Suppressor macrophage (primary cell): ENCODE results near the gene SUMF1.
A peak's percentile ranks its signal among the peaks of the same experiment; 100 is the strongest.

Experiments used
- DNase-seq, 4 experiments: peaks; one replicate each; pipeline ENCODE4 v3.0.0-alpha.2; 2020 to 2022
- total RNA-seq, 17 experiments: gene quantifications; one replicate each; lab custom pipeline; 2026; ENCODE audit warnings: mixed read lengths in 6 of 17, inconsistent platforms in 3 of 17; lab: John Stamatoyannopoulos, UW

The SUMF1 gene
- 65.6 to 190 (median 130) reads per million in 17 experiments for total RNA-seq

GRCh38 chr3:4466741-4467521 lies at the start of gene SUMF1:
TSS of gene SUMF1 (minus strand) at chr3:4467269. CDS start at chr3:4467245, 24 bp downstream.
- DNase-seq = peak; percentile 76 to 88 (median 85)

DNA sequence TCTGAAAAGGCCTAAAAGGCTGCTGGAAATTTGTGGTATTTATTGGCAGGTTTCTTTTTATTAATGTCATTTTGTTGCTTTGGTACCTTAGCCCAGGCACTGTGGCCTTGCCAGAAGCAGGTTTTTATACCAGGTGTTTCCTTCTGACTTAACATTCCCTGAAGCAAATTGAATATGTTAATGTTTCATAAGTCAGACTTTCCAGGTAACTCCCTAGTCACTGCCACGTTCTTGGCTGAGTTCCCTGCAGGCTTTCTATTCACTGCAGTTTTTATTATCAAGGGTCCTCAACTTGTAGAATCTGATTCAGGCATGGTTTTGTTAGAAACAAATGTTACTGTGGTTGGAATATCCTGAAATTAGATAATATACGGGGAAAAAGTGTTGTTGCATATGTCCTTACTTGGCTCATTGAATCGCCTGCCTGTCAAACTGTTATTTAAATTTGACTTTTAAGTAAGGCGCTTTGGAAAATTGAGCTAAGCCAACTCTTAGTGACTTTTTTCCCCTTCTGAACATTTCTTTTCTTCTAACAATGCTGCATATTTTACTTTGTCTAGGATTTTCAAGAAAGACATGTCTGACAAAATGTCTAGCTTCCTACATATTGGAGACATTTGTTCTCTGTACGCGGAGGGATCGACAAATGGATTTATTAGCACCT lies 49.0 kb upstream of the SUMF1 start:
- no peak for DNase-seq

GRCh38 chr3:4514916-4515315 lies 47.8 kb upstream of the SUMF1 start:
- DNase-seq = no peak

DNA sequence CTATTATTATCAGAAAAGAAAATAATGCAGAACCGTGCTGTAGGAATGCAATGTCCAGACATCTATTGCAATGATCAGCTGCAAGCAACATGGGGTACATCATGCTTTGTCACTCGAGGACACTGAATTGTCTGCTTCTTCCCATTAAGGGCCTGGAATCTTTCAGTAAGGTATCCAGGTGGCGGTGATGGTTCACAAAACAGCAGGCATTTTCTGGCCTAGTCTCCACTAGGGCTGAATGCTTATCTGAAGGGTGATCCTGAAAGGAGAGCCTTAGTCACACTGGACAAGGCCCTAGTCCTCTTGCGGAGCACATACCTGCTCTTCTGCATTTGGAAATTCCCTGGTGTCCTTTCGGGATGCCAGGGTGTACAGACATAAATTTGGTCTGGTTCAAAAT lies 47.3 kb upstream of the SUMF1 start:
- no peak for DNase-seq

DNA sequence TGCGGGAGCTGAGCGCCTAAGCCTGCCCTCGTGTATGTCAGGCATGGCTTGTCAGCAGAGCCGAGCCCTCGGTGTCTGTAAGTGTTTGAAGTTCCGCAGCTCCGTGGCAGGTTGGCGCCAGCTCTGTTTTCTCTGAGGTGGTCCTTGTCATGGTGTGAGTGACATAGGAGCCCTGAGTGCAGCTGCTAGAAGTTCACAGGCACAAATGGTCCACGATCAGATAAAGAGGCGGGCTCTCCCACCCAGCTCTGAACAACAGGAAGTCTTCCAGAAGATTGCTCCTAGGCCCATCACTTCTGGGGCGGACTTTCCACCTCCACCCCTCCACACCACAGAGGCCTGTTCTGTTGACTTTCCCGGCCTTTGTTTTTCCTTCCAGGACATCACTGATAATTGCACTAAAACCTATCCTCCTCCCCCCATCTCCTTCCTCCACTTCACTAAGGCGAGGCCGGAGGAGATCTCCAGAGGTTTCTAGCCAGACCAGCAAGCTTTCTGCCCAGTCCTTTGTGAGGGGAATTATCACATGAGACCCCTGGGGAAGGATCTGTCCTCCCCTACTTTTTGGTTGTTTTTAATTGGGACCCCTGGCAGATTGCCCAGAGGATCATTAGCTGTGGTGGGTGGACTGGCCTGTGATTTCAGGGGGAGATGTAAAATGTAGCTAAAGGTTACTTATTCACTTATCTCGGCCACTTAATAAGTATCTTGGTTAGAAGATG lies 46.0 kb upstream of the SUMF1 start:
- no peak for DNase-seq

- no peak for DNase-seq
These were observed 44.6 kb upstream of the SUMF1 start for GRCh38 chr3:4511491-4512262.

DNA sequence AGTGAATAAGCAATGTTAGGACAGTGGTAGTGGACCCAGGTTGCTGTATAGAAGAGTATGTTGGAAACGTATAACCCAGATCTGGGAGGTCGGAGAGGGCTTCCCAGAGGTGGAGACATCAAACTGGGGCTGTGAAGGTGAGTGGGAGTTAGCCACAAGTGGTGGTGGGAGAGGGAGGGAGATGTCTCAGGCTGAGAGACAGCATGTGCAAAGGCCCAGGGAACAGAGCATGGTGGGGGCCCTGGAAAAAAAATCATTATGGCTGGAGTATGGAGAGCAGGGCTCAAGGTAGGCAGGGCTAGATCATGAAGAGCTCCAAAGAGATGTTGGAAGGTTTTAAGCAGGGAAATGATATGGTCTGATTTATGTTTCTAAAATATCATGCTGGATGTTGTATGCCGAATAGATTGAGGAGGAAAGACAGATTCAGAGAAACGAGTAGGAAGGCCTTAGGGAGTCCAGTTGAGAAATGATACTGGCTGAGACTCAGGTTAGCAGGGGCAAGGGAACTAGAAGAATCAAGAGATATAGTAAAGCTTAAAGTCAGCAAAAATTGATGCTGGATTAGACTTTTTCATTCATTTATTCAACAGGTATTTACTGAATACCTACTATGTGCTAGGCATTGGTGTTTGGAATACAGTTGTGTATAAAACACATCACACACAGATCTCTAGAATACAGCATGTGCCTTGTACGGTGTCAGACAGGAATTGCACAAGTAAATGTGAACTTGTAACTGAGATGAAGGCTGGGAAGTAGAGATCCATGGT lies 43.1 kb upstream of the SUMF1 start:
- DNase-seq = no peak

GRCh38 chr3:4509043-4509442 lies 42.0 kb upstream of the SUMF1 start:
- DNase-seq = no peak

GRCh38 chr3:4508048-4508981 lies 41.2 kb upstream of the SUMF1 start:
- no peak for DNase-seq

GRCh38 chr3:4507024-4507596 lies 40.0 kb upstream of the SUMF1 start:
- DNase-seq = peak in 2 of 4 experiments; percentile 23 to 29

GRCh38 chr3:4506559-4507023 lies 39.5 kb upstream of the SUMF1 start:
- no peak for DNase-seq

DNA sequence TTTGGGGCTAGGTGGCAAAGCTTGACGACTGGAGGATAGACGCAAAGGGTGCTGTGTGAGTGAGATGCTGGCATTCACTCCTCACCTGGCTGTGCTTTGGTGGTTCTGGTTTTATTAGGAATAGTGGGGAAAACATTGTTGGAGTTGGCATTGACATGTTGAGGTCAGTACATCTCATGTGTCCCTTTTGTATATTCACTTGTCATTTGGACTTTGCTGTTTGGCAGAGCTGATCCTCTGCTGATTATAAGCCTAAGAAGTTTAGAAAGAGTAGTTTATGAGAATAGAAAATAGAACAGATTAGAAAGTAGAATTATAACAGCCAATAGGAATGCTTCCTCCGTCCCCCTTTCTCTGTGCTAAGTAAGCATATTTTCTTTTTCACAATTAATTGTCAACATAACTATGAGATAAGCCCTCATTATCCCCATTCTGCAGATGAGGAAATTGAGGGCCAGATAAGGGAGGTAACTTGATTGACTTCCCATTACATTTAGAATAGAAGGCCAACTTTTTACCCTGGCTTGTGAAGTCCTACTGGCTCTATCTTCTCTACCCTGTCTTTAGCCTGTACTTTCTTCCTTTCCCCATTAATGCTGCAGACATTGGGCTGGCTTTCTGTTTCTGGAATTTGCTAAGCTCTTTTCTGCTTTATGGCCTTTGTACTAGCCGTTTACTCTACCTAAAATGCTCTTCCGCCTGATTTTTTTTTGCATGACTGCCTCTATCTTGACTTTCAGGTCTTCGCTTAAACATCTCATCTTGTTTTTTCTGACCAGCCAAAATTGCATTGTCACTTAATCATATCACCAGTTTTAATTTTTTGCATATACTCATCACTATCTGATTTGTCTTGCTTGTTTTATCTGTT lies 38.9 kb upstream of the SUMF1 start:
- DNase-seq = no peak

DNA sequence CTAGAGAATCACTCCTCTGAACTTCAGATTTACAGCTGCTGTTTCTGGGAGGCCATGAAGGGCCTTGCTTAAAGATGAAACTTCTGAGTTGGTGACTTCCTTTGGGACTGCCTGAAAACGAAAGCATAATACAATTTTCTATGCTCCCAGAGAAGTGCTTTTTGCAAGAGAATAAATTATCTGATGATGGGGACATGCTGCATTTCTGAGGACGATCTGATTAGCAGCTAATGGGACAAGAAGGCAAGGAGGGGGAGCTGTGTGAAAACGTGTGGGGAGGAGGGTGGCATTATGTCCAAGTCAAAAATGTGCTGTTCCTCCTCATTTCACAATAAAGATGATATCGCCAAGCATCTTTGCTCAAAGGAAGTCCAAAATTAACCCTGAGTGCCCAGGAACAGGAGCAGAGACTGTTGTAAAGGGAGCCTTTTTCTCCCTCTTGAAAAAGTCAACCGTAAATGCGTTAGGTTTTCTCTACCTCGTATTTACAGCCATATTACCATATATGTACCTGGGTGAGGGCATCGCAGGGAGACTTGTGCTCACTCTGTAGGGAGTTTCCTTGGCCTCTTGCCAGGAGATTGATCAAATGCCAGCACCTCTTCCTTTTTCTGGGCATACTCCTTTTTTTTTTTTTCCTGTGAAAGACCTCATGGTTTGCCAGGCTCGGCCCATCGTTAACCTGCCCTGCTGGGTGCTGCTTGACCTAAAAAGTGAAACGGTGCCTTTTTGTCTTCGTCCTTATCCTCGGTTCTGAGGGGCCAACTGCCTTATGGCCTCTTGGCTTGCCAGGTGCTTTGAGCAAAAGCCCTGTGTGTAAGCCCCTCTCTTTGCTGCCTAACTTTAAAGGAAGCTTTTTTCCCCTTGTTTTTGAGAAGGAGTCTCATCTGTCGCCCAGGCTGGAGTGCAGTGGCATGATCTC lies 37.5 kb upstream of the SUMF1 start:
- peak; percentile 44 to 61 (median 59) for DNase-seq

GRCh38 chr3:4503050-4503449 lies 36.0 kb upstream of the SUMF1 start:
- DNase-seq = no peak

DNA sequence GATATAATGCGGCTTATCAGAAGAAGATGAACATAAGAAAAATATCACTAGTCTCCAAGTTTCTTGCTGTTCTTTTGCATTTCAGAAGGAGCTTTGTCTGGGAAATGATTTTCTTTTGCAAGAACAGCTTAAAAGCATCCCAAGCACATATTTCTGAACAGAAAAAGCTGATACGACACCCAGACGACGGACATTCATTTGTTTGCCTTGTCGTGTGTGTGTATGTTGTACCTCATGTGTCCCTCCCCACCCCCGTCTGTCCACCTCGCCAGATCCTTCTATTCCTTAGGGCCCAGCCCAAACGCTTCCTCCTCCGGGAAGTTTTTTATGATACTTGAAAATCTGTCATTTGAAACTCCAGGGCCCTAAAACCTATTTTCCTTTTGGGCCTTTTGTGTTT lies 34.9 kb upstream of the SUMF1 start:
- no peak for DNase-seq

- no peak for DNase-seq
These were observed 34.4 kb upstream of the SUMF1 start for GRCh38 chr3:4501437-4501836.

DNA sequence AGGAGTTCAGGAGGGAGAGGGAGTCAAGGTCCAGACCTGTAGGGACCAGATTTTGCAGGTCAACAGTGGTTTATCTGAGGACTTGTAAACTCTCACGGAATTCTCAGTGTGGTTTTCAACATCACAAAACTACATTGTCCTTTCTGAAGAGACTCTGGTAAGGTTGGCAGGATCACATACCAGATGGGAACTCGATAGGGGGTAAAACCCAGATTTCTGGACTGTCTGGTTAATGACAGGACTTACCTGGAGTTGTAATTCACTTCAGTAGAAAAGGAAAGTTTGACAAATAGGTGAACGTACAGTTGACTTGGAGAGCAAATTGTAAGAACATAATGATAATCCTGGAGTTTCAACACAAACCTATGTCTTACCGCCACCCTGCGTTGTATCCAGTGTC lies 31.4 kb upstream of the SUMF1 start:
- DNase-seq = no peak

DNA sequence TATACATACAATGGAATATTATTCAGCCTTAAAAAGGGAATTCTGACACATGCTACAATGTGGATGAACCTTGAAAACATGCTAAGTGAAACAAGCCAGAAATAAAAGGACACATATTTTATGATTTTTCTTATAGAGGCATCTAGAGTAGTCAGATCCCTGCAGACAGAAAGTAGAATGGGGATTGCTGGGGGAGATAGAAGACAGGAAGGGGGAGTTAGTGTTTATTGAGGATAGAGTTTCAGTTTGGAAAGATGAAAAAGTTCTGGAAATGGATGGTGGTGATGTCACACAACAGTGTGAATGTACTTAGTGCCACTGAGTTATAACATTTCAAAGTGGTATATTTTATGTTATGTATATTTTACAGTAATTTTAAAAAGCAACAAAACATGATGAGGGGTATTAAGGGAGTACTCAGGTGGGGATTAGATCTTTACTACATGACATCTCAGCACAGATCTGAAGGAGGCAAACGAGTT lies 30.8 kb upstream of the SUMF1 start:
- no peak for DNase-seq
